HepG2 (cell line): Measurements from ENCODE around the gene GABARAPL2. TPM values are rescaled to one million over a fixed set of nuclear protein-coding genes. Genes with fewer than 3 reads are reported as not detected.

Experiments
- AKAP8 ChIP-seq: sonication (generic); formaldehyde crosslinking; IDR thresholded peaks from 2 replicates; pipeline ENCODE4 v1.5.1; 2020; ENCODE audit warnings: mild to moderate bottlenecking, missing genetic modification reagents
- ATF7 ChIP-seq, 2 experiments: fragments of 450-650 bp in 1 of 2; sonication (generic) in 1 of 2; formaldehyde crosslinking in 1 of 2; IDR thresholded peaks; 2 replicates each; pipeline versions ENCODE4 v1.4.0 to v1.6.1; 2016 to 2020; ENCODE audit warnings: antibody characterized with exemption in 1 of 2, mild to moderate bottlenecking in 1 of 2, missing genetic modification reagents in 1 of 2
- ATRX ChIP-seq: sonication (generic); formaldehyde crosslinking; IDR thresholded peaks from 2 replicates; pipeline ENCODE4 v1.4.0; 2020; ENCODE audit warnings: missing genetic modification reagents, borderline replicate concordance
- HNF4G ChIP-seq, 2 experiments: sonication (generic) in 1 of 2; formaldehyde crosslinking in 1 of 2; IDR thresholded peaks; 2 replicates each; pipeline versions ENCODE4 v1.4.0 to v1.6.1; 2011 to 2020; ENCODE audit warnings: borderline replicate concordance in 2 of 2, low read depth in 2 of 2, mild to moderate bottlenecking in 2 of 2, low read length in 1 of 2, missing genetic modification reagents in 1 of 2, moderate library complexity in 1 of 2
- HNRNPL ChIP-seq: fragments of 200-400 bp; formaldehyde crosslinking; IDR thresholded peaks from 2 replicates; pipeline ENCODE4 v1.6.1; 2017; ENCODE audit warnings: mild to moderate bottlenecking, low read depth, low read length
- HOXA9 ChIP-seq: sonication (generic); formaldehyde crosslinking; IDR thresholded peaks from 2 replicates; pipeline ENCODE4 v1.8.1; 2022; ENCODE audit warnings: missing genetic modification reagents, mild to moderate bottlenecking, moderate library complexity, borderline replicate concordance
- KMT2A ChIP-seq: sonication (generic); formaldehyde crosslinking; IDR thresholded peaks from 2 replicates; pipeline ENCODE4 v1.4.0; 2020; ENCODE audit warnings: missing genetic modification reagents
- MAF1 ChIP-seq: sonication (generic); formaldehyde crosslinking; IDR thresholded peaks from 2 replicates; pipeline ENCODE4 v1.5.0; 2020; ENCODE audit warnings: missing genetic modification reagents, borderline replicate concordance
- MTA1 ChIP-seq: sonication (generic); formaldehyde crosslinking; IDR thresholded peaks from 2 replicates; pipeline ENCODE4 v1.4.0; 2020; ENCODE audit warnings: missing genetic modification reagents, mild to moderate bottlenecking, borderline replicate concordance
- MXD4 ChIP-seq: IDR thresholded peaks from 2 replicates; pipeline ENCODE4 v1.6.1; 2016; ENCODE audit warnings: mild to moderate bottlenecking, missing biosample characterization, missing genetic modification reagents
- MYC ChIP-seq: sonication (generic); formaldehyde crosslinking; IDR thresholded peaks from 2 replicates; pipeline ENCODE4 v1.9.0; 2021; ENCODE audit warnings: missing genetic modification reagents, borderline replicate concordance
- NFE2 ChIP-seq: sonication (generic); formaldehyde crosslinking; IDR thresholded peaks from 2 replicates; pipeline ENCODE4 v1.4.0; 2020; ENCODE audit warnings: missing genetic modification reagents
- NR2C2 ChIP-seq: sonication (generic); formaldehyde crosslinking; IDR thresholded peaks from 2 replicates; pipeline ENCODE4 v1.4.0; 2020; ENCODE audit warnings: missing genetic modification reagents, mild to moderate bottlenecking, moderate library complexity, borderline replicate concordance
- PHB2 ChIP-seq: fragments of 450-650 bp; IDR thresholded peaks from 2 replicates; pipeline ENCODE4 v1.6.1; 2018; ENCODE audit not compliant: partially characterized antibody
- RBFOX2 ChIP-seq: fragments of 200-400 bp; formaldehyde crosslinking; IDR thresholded peaks from 2 replicates; pipeline ENCODE4 v1.6.1; 2017; ENCODE audit warnings: low read depth, mild to moderate bottlenecking, low read length
- SP2 ChIP-seq: sonication (generic); formaldehyde crosslinking; IDR thresholded peaks from 2 replicates; pipeline ENCODE4 v1.5.1; 2020; ENCODE audit warnings: mild to moderate bottlenecking, missing genetic modification reagents
- TBX2 ChIP-seq: sonication (generic); formaldehyde crosslinking; IDR thresholded peaks from 2 replicates; pipeline ENCODE4 v1.5.0; 2020; ENCODE audit warnings: missing genetic modification reagents, mild to moderate bottlenecking, borderline replicate concordance
- TIGD3 ChIP-seq: sonication (generic); formaldehyde crosslinking; IDR thresholded peaks from 2 replicates; pipeline ENCODE4 v1.5.1; 2020; ENCODE audit warnings: mild to moderate bottlenecking, missing genetic modification reagents, borderline replicate concordance
- YY1 ChIP-seq: IDR thresholded peaks from 2 replicates; pipeline ENCODE4 v1.6.1; 2011; ENCODE audit warnings: low read length, low read depth, moderate library complexity, mild to moderate bottlenecking; ENCODE audit not compliant: insufficient read depth, insufficient replicate concordance
- ZNF160 ChIP-seq: sonication (generic); formaldehyde crosslinking; IDR thresholded peaks from 2 replicates; pipeline ENCODE4 v1.8.0; 2022; ENCODE audit warnings: mild to moderate bottlenecking, inconsistent platforms, missing genetic modification reagents
- ZNF235 ChIP-seq: sonication (generic); formaldehyde crosslinking; IDR thresholded peaks from 2 replicates; pipeline ENCODE4 v1.8.1; 2023; ENCODE audit warnings: mild to moderate bottlenecking, missing genetic modification reagents, borderline replicate concordance
- ZNF253 ChIP-seq: sonication (generic); formaldehyde crosslinking; IDR thresholded peaks from 2 replicates; pipeline ENCODE4 v1.8.0; 2022; ENCODE audit warnings: mild to moderate bottlenecking, missing genetic modification reagents, borderline replicate concordance
- ZNF614 ChIP-seq: IDR thresholded peaks from 2 replicates; pipeline ENCODE4 v1.6.1; 2018; ENCODE audit warnings: missing biosample characterization, missing genetic modification reagents, inconsistent platforms, borderline replicate concordance
- ZNF615 ChIP-seq: sonication (generic); formaldehyde crosslinking; IDR thresholded peaks from 2 replicates; pipeline ENCODE4 v1.5.0; 2020; ENCODE audit warnings: mild to moderate bottlenecking, missing genetic modification reagents, borderline replicate concordance
- ZNF670 ChIP-seq: sonication (generic); formaldehyde crosslinking; IDR thresholded peaks from 2 replicates; pipeline ENCODE4 v1.8.0; 2022; ENCODE audit warnings: mild to moderate bottlenecking, missing genetic modification reagents, borderline replicate concordance
- ZNF792 ChIP-seq: IDR thresholded peaks from 2 replicates; pipeline ENCODE4 v1.6.1; 2016
- ZSCAN21 ChIP-seq: sonication (generic); formaldehyde crosslinking; IDR thresholded peaks from 2 replicates; pipeline ENCODE4 v1.8.0; 2022; ENCODE audit warnings: mild to moderate bottlenecking, missing genetic modification reagents, moderate library complexity, borderline replicate concordance
- polyA plus RNA-seq, 8 experiments: library from polyadenylated mRNA; depleted of rRNA in 3 of 8; stranded (reverse) in 7 of 8; unstranded in 1 of 8; fragments of >200 nt; fragmentation: Illumina TruSeq in 4 of 8; extraction: Trizol in 4 of 8; gene quantifications; 2 replicates each; pipeline versions ENCODE4 v1.2.1 to v1.2.3, GENCODE V29; 2011 to 2016; ENCODE audit warnings: low read depth in 4 of 8, missing spikeins in 1 of 8, mixed read lengths in 1 of 8; ENCODE audit not compliant: insufficient read depth in 1 of 8
- total RNA-seq, 5 experiments: library from RNA; depleted of rRNA; stranded (reverse); fragments of >200 nt; fragmentation: Illumina TruSeq; extraction: Trizol; gene quantifications; 2 replicates each; pipeline ENCODE4 v1.2.3, GENCODE V29; 2016; ENCODE audit warnings: low read depth in 1 of 5

GABARAPL2 gene
- total and polyA plus RNA-seq, 2 of the 13 experiments (the other 11 are each of a cell fraction or from before 2014, with no cell fraction given) = 76.4 to 83.0 TPM

GRCh38 chr16:75555707-75556430, 10.3 kb upstream of the GABARAPL2 start, which contains the start of gene TMEM231 (continued):
- no peak; the same call in 1 of the 2 replicates for TF ChIP-seq ZNF235 (CRISPR knock-in tag)
- TF ChIP-seq ATRX (CRISPR knock-in tag) = no peak
- TF ChIP-seq ZNF670 = peak; percentile 70
- peak; percentile 51; the same call in 1 of the 2 replicates for TF ChIP-seq MAF1 (CRISPR knock-in tag)
- TF ChIP-seq HNRNPL = no peak
- TF ChIP-seq KMT2A (CRISPR knock-in tag) = peak; percentile 50; the same call in 1 of the 2 replicates
- peak; percentile 83 for TF ChIP-seq MTA1
- TF ChIP-seq RBFOX2 = peak; percentile 65
- TF ChIP-seq ZNF615 (CRISPR knock-in tag) = no peak
- peak; percentile 40; the same call in 1 of the 2 replicates for TF ChIP-seq ZNF792 (CRISPR knock-in tag)
- peak; percentile 58; the same call in 1 of the 2 replicates for TF ChIP-seq ZNF614
- TF ChIP-seq YY1 = peak; percentile 59
- 0 out of 2 replicates have a peak, but pooled peaks have one; percentile 70 for TF ChIP-seq TIGD3 (CRISPR knock-in tag)
- TF ChIP-seq MYC (CRISPR knock-in tag) = peak; percentile 83
- peak; percentile 92 for TF ChIP-seq MXD4 (CRISPR knock-in tag)
- TF ChIP-seq PHB2 = no peak
- no peak for TF ChIP-seq HNF4G (IDR thresholded peaks at IDR 0.05; ENCODE audit: borderline replicate concordance, low read depth, low read length)
- TF ChIP-seq HNF4G (CRISPR knock-in tag; IDR thresholded peaks at IDR 0.05; ENCODE audit: borderline replicate concordance, low read depth) = peak; percentile 67
- TF ChIP-seq SP2 (CRISPR knock-in tag) = peak; percentile 63
- no peak for TF ChIP-seq ATF7 (IDR thresholded peaks at IDR 0.05)
- TF ChIP-seq ATF7 (CRISPR knock-in tag; IDR thresholded peaks at IDR 0.05) = peak; percentile 70; the same call in 1 of the 2 replicates
- peak; percentile 75; the same call in 1 of the 2 replicates for TF ChIP-seq ZSCAN21
- TF ChIP-seq TBX2 (CRISPR knock-in tag) = peak; percentile 79
- TF ChIP-seq NFE2 (CRISPR knock-in tag) = no peak
- TF ChIP-seq ZNF160 = peak; percentile 79; the same call in 1 of the 2 replicates
- no peak for TF ChIP-seq AKAP8 (CRISPR knock-in tag)
- TF ChIP-seq HOXA9 (CRISPR knock-in tag) = no peak
- TF ChIP-seq ZNF253 (CRISPR knock-in tag) = peak; percentile 85; the same call in 1 of the 2 replicates
- TF ChIP-seq NR2C2 = peak; percentile 57; the same call in 1 of the 2 replicates
